Peyer's patch (tissue), 4 donors: ENCODE data around the gene UBXN11. TPM values are rescaled to one million over a fixed set of nuclear protein-coding genes. Genes with fewer than 3 reads are reported as not detected.

Source experiments
- DNase-seq, 3 donors: peaks; one replicate each; pipeline ENCODE4 v3.0.0-alpha.2; 2017 to 2019
- H3K27ac ChIP-seq, 4 donors: fragments of 200-600 bp; sonication (generic); one replicate each; pipeline ENCODE4 v1.5.1; 2016 to 2019
- H3K27me3 ChIP-seq, 2 donors: fragments of 200-600 bp; sonication (generic); one replicate each; pipeline ENCODE4 v1.5.1; 2019
- H3K36me3 ChIP-seq, 3 donors: fragments of 200-600 bp; sonication (generic); one replicate each; pipeline ENCODE4 v1.5.1; 2016 to 2019
- H3K4me1 ChIP-seq, 4 donors: fragments of 200-600 bp; sonication (generic); one replicate each; pipeline ENCODE4 v1.5.1; 2016 to 2019
- H3K4me3 ChIP-seq, 4 donors: fragments of 200-600 bp; sonication (generic); 1 replicate in 3 of 4; 2 replicates in 1 of 4; pipeline ENCODE4 v1.5.1; 2016 to 2019; ENCODE audit warnings: mild to moderate bottlenecking in 1 of 4
- H3K9me3 ChIP-seq, 4 donors: fragments of 200-600 bp; sonication (generic); one replicate each; pipeline ENCODE4 v1.5.1; 2016 to 2019; ENCODE audit warnings: mild to moderate bottlenecking in 1 of 4
- POLR2A ChIP-seq, 2 donors: fragments of 450-650 bp; IDR thresholded peaks; one replicate each; pipeline ENCODE4 v1.5.1; 2017; ENCODE audit warnings: antibody characterized with exemption in 2 of 2, mild to moderate bottlenecking in 2 of 2, moderate library complexity in 2 of 2
- total RNA-seq, 4 donors: library from RNA; depleted of rRNA; stranded (reverse); fragments of >200 nt; gene quantifications; one replicate each; pipeline ENCODE4 v1.1.0, GENCODE V29; 2016
- TF ChIP-seq, protein P1 (sequence below), 6 experiments: fragments of 450-650 bp in 4 of 6; fragments of 200-600 bp in 2 of 6; sonication (generic) in 1 of 6; IDR thresholded peaks; one replicate each; pipeline ENCODE4 v1.5.1; 2017 to 2019; ENCODE audit warnings: antibody characterized with exemption in 6 of 6, mild to moderate bottlenecking in 3 of 6, moderate library complexity in 1 of 6

The UBXN11 gene
- total RNA-seq, 4 donors from 2014 or later = 3.9 to 68.5 (median 18.2) TPM

DNA sequence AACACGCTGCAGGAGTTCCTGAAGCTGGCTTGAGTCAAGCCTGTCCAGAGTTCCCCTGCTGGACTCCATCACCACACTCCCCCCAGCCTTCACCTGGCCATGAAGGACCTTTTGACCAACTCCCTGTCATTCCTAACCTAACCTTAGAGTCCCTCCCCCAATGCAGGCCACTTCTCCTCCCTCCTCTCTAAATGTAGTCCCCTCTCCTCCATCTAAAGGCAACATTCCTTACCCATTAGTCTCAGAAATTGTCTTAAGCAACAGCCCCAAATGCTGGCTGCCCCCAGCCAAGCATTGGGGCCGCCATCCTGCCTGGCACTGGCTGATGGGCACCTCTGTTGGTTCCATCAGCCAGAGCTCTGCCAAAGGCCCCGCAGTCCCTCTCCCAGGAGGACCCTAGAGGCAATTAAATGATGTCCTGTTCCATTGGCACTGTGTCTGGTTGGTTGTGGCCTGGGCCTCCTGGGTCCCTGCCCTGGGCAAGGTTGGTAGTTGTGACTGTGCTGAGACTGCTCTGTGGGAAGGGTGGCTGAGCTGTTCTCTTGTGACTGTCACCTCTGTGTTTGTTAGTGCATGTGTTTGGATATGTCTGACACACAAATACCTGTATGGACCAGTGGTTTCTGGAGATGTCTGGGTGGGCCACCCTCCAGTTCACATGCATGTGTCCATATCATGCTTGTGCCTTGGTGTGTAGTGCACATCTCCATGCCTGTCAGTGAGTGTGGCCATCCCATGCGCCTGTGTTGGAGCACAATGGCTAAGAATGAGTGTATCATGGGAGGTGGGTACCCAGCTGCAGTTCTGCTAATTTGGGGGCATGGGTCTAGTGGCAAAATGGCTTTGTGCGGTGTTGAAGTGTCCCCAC lies 25.1 kb downstream of the UBXN11 start:
- Histone ChIP-seq H3K9me3 (no peaks in the 10 kb centered on the region), H3K4me3 (peak overlapping the region in 3 of 4 donors; percentile 72 to 85 (median 73)), H3K27me3 (no peaks in the 10 kb centered on the region), H3K4me1 (peaks cover 17 to 81% (median 58%) of the 10 kb centered on the region in 4 donors), H3K27ac (peak overlapping the region; percentile 92 to 96 (median 94)), H3K36me3 (peaks cover 0 to 8% (median 0%) of the 10 kb centered on the region in 3 donors)
- TF ChIP-seq, protein P1, sequence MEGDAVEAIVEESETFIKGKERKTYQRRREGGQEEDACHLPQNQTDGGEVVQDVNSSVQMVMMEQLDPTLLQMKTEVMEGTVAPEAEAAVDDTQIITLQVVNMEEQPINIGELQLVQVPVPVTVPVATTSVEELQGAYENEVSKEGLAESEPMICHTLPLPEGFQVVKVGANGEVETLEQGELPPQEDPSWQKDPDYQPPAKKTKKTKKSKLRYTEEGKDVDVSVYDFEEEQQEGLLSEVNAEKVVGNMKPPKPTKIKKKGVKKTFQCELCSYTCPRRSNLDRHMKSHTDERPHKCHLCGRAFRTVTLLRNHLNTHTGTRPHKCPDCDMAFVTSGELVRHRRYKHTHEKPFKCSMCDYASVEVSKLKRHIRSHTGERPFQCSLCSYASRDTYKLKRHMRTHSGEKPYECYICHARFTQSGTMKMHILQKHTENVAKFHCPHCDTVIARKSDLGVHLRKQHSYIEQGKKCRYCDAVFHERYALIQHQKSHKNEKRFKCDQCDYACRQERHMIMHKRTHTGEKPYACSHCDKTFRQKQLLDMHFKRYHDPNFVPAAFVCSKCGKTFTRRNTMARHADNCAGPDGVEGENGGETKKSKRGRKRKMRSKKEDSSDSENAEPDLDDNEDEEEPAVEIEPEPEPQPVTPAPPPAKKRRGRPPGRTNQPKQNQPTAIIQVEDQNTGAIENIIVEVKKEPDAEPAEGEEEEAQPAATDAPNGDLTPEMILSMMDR (IDR thresholded peaks at IDR 0.05) = no peak
- TF ChIP-seq POLR2A (IDR thresholded peaks at IDR 0.05) = no peak
- no peak for DNase-seq

DNA sequence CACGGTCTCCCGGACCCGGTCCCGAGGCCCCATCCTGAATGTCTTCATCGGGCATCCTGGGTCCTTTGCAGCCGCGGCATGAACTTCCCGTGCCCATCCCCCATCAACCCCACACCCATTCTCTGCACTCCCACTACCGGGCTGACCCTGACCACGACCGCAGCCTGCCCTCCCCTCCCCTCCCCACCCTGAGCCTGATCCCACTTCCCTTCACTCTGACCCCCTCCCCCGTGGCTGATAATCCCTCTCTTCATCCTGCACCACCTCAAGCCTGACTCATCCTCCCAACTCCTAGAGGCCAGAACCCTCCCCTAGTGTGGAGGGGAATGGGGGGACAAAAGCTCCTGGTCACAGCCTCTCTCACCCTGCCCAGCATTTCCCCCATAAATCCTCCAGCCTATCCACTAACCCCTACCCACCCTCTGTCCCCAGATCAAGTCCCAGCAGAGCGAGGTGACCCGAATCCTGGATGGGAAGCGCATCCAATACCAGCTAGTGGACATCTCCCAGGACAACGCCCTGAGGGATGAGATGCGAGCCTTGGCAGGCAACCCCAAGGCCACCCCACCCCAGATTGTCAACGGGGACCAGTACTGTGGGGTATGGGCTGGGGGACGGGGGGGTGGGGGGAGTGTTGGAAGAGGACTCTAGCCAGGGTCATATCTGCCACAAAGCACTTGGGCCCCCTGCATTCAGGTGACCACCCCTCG lies 25.9 kb downstream of the UBXN11 start:
- Histone ChIP-seq H3K9me3 (no peaks in the 10 kb centered on the region), H3K27ac (peak overlapping the region; percentile 92 to 96 (median 94)), H3K36me3 (peaks cover 0 to 8% (median 0%) of the 10 kb centered on the region in 3 donors), H3K27me3 (no peaks in the 10 kb centered on the region), H3K4me3 (peak overlapping the region; percentile 67 to 85 (median 72)), H3K4me1 (peaks cover 17 to 81% (median 57%) of the 10 kb centered on the region in 4 donors)
- DNase-seq = peak in 2 of 3 donors; percentile 47 to 63
- TF ChIP-seq POLR2A (IDR thresholded peaks at IDR 0.05) = no peak
- TF ChIP-seq, protein P1 (IDR thresholded peaks at IDR 0.05) = no peak

DNA sequence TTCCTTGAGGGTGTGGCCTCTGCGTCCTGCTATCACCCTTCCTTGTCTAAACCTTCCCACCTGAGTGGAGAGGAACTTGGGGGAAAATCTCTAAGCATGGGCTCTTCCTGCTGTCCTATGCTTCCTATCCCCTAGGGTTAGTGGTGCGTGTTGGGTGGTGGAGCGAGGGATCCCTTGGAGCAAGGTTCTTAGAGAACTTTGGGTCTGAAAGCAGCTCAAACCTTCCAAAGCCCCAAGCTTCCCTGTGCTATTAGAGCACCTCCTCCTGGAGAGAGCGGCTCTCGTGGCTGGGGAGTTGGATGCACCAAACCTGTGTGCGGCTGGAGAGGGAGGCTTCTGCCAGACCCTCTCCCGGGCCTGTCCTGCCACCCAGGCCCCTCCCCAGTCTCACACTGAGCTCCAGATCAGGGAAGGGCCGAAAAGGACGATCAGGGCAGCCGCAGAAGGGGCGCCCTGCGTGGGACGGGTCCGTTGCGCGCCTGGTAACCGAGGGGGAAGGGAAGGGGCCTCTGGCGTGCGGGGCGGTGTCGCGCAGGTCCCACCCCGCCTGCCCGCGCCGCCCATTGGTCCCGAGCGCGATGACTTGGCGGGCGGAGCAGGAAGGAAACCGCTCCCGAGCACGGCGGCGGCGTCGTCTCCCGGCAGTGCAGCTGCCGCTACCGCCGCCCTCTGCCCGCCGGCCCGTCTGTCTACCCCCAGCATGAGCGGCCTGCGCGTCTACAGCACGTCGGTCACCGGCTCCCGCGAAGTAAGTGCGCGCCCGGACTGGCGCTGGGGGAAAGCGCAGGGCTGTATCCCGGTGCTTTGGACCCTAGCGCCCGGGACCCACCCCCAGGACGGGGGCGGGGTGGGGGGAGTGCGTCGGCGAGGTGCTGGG lies 26.7 kb downstream of the UBXN11 start, which contains the start of gene SH3BGRL3:
TSS of gene SH3BGRL3 (plus strand) at position 631 of the 877 bp plus-strand sequence. CDS start at position 701, 70 bp downstream.
- Histone ChIP-seq H3K36me3 (peaks cover 0 to 8% (median 0%) of the 10 kb centered on the region in 3 donors), H3K4me1 (peaks cover 17 to 79% (median 55%) of the 10 kb centered on the region in 4 donors)

DNA sequence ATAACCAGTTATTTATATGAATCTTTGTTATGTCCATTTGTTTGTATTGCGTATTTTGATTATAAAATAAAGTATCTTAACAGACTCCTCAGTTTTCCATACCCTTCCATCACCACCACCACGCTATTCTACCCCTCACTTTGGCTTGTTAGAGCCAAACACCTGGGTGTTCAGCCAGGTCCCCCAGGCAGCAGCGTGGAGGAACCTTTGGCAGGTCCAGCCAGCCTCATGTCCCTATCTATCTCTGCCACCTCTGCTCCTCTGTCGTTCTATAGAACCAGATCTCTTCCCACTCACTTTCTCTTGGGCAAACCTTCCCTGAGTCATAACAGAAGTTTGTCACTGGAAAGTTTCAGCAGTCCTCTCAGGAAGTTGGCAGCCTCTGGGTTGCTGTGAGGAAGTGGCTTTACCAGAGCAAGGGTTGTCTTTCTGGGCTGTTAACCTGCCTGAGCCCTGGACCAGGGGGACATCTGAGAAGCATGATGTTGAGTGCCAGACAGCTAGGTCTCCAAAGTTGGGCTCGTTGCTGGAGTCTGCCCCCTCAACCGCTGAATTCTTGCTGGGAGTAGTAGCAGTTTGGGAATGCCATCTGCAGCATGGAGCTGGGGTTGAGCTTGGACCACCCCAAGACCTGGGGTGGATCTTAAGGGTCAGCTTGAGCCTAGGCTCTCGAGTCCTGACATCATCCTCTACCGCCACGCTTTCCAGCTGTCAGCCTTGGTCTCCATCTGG lies 27.5 kb downstream of the UBXN11 start:
- Histone ChIP-seq H3K4me1 (peaks cover 17 to 71% (median 47%) of the 10 kb centered on the region in 4 donors), H3K4me3 (peak overlapping the region; percentile 67 to 85 (median 72))

More for the DNA sequence above, 26.7 kb downstream of the UBXN11 start, which contains the start of gene SH3BGRL3:
- H3K4me3 ChIP-seq = peak within 1 kb of the TSS; percentile 67 to 85 (median 72)
- H3K9me3 ChIP-seq = no peaks in the 10 kb centered on the region
- H3K27me3 ChIP-seq = no peaks in the 10 kb centered on the region
- DNase-seq = peak; percentile 91 to 96 (median 95)
- peak within 1 kb of the TSS; percentile 92 to 96 (median 94) for H3K27ac ChIP-seq
- TF ChIP-seq, protein P1 (IDR thresholded peaks at IDR 0.05) = peak in 3 of 6 experiments; percentile 22 to 35 (median 35)
- TF ChIP-seq POLR2A (IDR thresholded peaks at IDR 0.05) = peak; percentile 98 to 99

More for the DNA sequence above, 27.5 kb downstream of the UBXN11 start:
- peak overlapping the region; percentile 92 to 96 (median 94) for H3K27ac ChIP-seq
- no peak for TF ChIP-seq POLR2A (IDR thresholded peaks at IDR 0.05)
- TF ChIP-seq, protein P1 (IDR thresholded peaks at IDR 0.05) = no peak
- no peaks in the 10 kb centered on the region for H3K9me3 ChIP-seq
- peak in 2 of 3 donors; percentile 74 to 75 for DNase-seq
- H3K36me3 ChIP-seq = peaks cover 0 to 8% (median 0%) of the 10 kb centered on the region in 3 donors
- H3K27me3 ChIP-seq = no peaks in the 10 kb centered on the region
